ENCODE measurements around the gene ORM2.

- no peak for TF ChIP-seq RCOR1 (IDR thresholded peaks at IDR 0.05; ENCODE audit: insufficient replicate concordance, low read length)
- TF ChIP-seq, protein P1, sequence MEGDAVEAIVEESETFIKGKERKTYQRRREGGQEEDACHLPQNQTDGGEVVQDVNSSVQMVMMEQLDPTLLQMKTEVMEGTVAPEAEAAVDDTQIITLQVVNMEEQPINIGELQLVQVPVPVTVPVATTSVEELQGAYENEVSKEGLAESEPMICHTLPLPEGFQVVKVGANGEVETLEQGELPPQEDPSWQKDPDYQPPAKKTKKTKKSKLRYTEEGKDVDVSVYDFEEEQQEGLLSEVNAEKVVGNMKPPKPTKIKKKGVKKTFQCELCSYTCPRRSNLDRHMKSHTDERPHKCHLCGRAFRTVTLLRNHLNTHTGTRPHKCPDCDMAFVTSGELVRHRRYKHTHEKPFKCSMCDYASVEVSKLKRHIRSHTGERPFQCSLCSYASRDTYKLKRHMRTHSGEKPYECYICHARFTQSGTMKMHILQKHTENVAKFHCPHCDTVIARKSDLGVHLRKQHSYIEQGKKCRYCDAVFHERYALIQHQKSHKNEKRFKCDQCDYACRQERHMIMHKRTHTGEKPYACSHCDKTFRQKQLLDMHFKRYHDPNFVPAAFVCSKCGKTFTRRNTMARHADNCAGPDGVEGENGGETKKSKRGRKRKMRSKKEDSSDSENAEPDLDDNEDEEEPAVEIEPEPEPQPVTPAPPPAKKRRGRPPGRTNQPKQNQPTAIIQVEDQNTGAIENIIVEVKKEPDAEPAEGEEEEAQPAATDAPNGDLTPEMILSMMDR (conservative IDR thresholded peaks at IDR 0.05; ENCODE audit: low read depth, low read length) = no peak
- TF ChIP-seq USF2 (IDR thresholded peaks at IDR 0.05; ENCODE audit: low read depth, low read length) = no peak
These were observed 44.5 kb downstream of the ORM2 start for GRCh38 chr9:114373960-114374730.

Measured in IMR-90 (cell line).